KMS-11 (cell line): ENCODE data around the gene ABCB8.

ENCODE experiments used
- H2AFZ ChIP-seq: fragments of 200-600 bp; sonication (generic); 2 replicates; pipeline ENCODE4 v1.6.1; 2016; ENCODE audit warnings: antibody characterized with exemption, mixed run types, low read depth
- H3K27ac ChIP-seq: fragments of 200-600 bp; sonication (generic); 2 replicates; pipeline ENCODE4 v1.6.1; 2016; ENCODE audit warnings: mild to moderate bottlenecking, mixed run types
- H3K27me3 ChIP-seq: fragments of 200-600 bp; sonication (generic); 2 replicates; pipeline ENCODE4 v1.6.1; 2017; ENCODE audit warnings: mild to moderate bottlenecking, low read depth, mixed run types, moderate library complexity; ENCODE audit not compliant: insufficient read depth
- H3K36me3 ChIP-seq: fragments of 200-600 bp; sonication (generic); 2 replicates; pipeline ENCODE4 v1.6.1; 2017; ENCODE audit warnings: mild to moderate bottlenecking, mixed run types; ENCODE audit not compliant: insufficient read depth
- H3K4me1 ChIP-seq: fragments of 200-600 bp; sonication (generic); 2 replicates; pipeline ENCODE4 v1.6.1; 2016; ENCODE audit warnings: mild to moderate bottlenecking, low read depth, mixed run types; ENCODE audit not compliant: poor library complexity, severe bottlenecking
- H3K4me2 ChIP-seq: fragments of 200-600 bp; sonication (generic); 2 replicates; pipeline ENCODE4 v1.7.0; 2016; ENCODE audit warnings: mild to moderate bottlenecking, mixed run types
- H3K4me3 ChIP-seq: fragments of 200-600 bp; sonication (generic); IDR thresholded peaks from 2 replicates; pipeline ENCODE4 v1.6.1; 2017; ENCODE audit warnings: low read depth, low read length, mixed read lengths; ENCODE audit not compliant: insufficient read depth
- H3K79me2 ChIP-seq: fragments of 200-600 bp; sonication (generic); 2 replicates; pipeline ENCODE4 v1.6.1; 2016; ENCODE audit warnings: low read depth, mixed run types; ENCODE audit not compliant: insufficient read depth
- H3K9ac ChIP-seq: fragments of 200-600 bp; sonication (generic); 2 replicates; pipeline ENCODE4 v1.6.1; 2016; ENCODE audit warnings: mild to moderate bottlenecking, mixed run types
- H4K20me1 ChIP-seq: fragments of 200-600 bp; sonication (generic); 2 replicates; pipeline ENCODE4 v1.6.1; 2016; ENCODE audit warnings: mild to moderate bottlenecking, mixed run types; ENCODE audit not compliant: insufficient read depth
- CTCF ChIP-seq: fragments of 200-600 bp; sonication (generic); conservative IDR thresholded peaks from 2 replicates; pipeline ENCODE4 v1.6.1; 2017; ENCODE audit warnings: low read depth, mild to moderate bottlenecking, antibody characterized with exemption, low read length, moderate library complexity, mixed read lengths

ABCB8 gene

GRCh38 chr7:151061213-151062110 is 33.2 kb downstream of the ABCB8 start:
- peaks cover 11% of the 10 kb centered on the region for H3K4me1 ChIP-seq

GRCh38 chr7:151062111-151062398 is 33.8 kb downstream of the ABCB8 start:
- no peaks in the 10 kb centered on the region; the same call in 1 of the 2 replicates for H3K36me3 ChIP-seq
- H3K9ac ChIP-seq = no peak overlapping the region
- no peak overlapping the region for H2AFZ ChIP-seq
- TF ChIP-seq CTCF = no peak
- H3K4me3 ChIP-seq = no peak overlapping the region
- no peak overlapping the region for H3K27ac ChIP-seq
- H3K4me1 ChIP-seq = peaks cover 11% of the 10 kb centered on the region
- H3K79me2 ChIP-seq = peaks cover 22% of the 10 kb centered on the region; the same call in 1 of the 2 replicates
- no peaks in the 10 kb centered on the region for H4K20me1 ChIP-seq
- H3K4me2 ChIP-seq = no peak overlapping the region
- no peaks in the 10 kb centered on the region for H3K27me3 ChIP-seq

More at GRCh38 chr7:151061213-151062110, 33.2 kb downstream of the ABCB8 start:
- Histone ChIP-seq H4K20me1 (no peaks in the 10 kb centered on the region), H3K36me3 (no peaks in the 10 kb centered on the region; the same call in 1 of the 2 replicates), H3K79me2 (peaks cover 22% of the 10 kb centered on the region; the same call in 1 of the 2 replicates), H3K27me3 (no peaks in the 10 kb centered on the region), H3K4me2 (peak overlapping the region; percentile 57), H3K9ac (no peak overlapping the region), H3K27ac (no peak overlapping the region), H2AFZ (no peak overlapping the region), H3K4me3 (no peak overlapping the region)
- TF ChIP-seq CTCF = no peak

GRCh38 chr7:151062399-151063211 is 34.4 kb downstream of the ABCB8 start:
- Histone ChIP-seq H3K4me1 (peaks cover 11% of the 10 kb centered on the region), H4K20me1 (no peaks in the 10 kb centered on the region), H3K79me2 (peaks cover 22% of the 10 kb centered on the region; the same call in 1 of the 2 replicates), H3K27me3 (no peaks in the 10 kb centered on the region), H2AFZ (no peak overlapping the region), H3K9ac (no peak overlapping the region), H3K27ac (no peak overlapping the region), H3K36me3 (no peaks in the 10 kb centered on the region; the same call in 1 of the 2 replicates), H3K4me2 (no peak overlapping the region), H3K4me3 (no peak overlapping the region)
- no peak for TF ChIP-seq CTCF

- no peak overlapping the region for H3K27ac ChIP-seq
- TF ChIP-seq CTCF = no peak
- no peak overlapping the region for H2AFZ ChIP-seq
- peaks cover 11% of the 10 kb centered on the region for H3K4me1 ChIP-seq
- H3K9ac ChIP-seq = no peak overlapping the region
- H3K36me3 ChIP-seq = no peaks in the 10 kb centered on the region; the same call in 1 of the 2 replicates
- H3K27me3 ChIP-seq = no peaks in the 10 kb centered on the region
- no peaks in the 10 kb centered on the region for H4K20me1 ChIP-seq
- no peak overlapping the region for H3K4me2 ChIP-seq
- no peak overlapping the region for H3K4me3 ChIP-seq
- peaks cover 22% of the 10 kb centered on the region; the same call in 1 of the 2 replicates for H3K79me2 ChIP-seq
Observed at GRCh38 chr7:151063212-151063561, 34.9 kb downstream of the ABCB8 start.
